Activated naive CD8-positive, alpha-beta T cell treated with anti-CD3 and anti-CD28 coated beads for 36 hours (primary cell): ENCODE data around the gene ZNF688. TPM values are rescaled to one million over a fixed set of nuclear protein-coding genes. Genes with fewer than 3 reads are reported as not detected.
"Not testable (repeated sequence)": the region's sequence is repeated elsewhere in the genome, so short reads cannot be mapped to it uniquely, and the experiment has no call there.

Source experiments
- DNase-seq: peaks from one replicate; pipeline ENCODE4 v3.0.0; 2021
- H3K27ac Mint-ChIP-seq: one replicate; pipeline ENCODE4 v1.8.0; 2022; ENCODE audit warnings: mild to moderate bottlenecking, moderate library complexity, mixed read lengths
- H3K27me3 Mint-ChIP-seq: one replicate; pipeline ENCODE4 v1.8.0; 2022; ENCODE audit warnings: mild to moderate bottlenecking, mixed read lengths
- H3K36me3 Mint-ChIP-seq: one replicate; pipeline ENCODE4 v1.8.0; 2021; ENCODE audit warnings: mild to moderate bottlenecking, mixed read lengths
- H3K4me1 Mint-ChIP-seq: one replicate; pipeline ENCODE4 v1.8.0; 2021; ENCODE audit warnings: mixed read lengths
- H3K4me3 Mint-ChIP-seq: one replicate; pipeline ENCODE4 v1.8.0; 2022; ENCODE audit warnings: mild to moderate bottlenecking, moderate library complexity, mixed read lengths
- H3K9me3 Mint-ChIP-seq: one replicate; pipeline ENCODE4 v1.8.0; 2022; ENCODE audit warnings: mixed read lengths
- total RNA-seq, 2 experiments: library from RNA; stranded (reverse); gene quantifications; one replicate each; pipeline ENCODE4 v1.2.3, GENCODE V29; 2021

ZNF688 gene
- total RNA-seq, 2 experiments from 2014 or later = 7.1 to 7.6 TPM

- H3K27ac Mint-ChIP-seq = peak overlapping the region; percentile 77
- no peak overlapping the region for H3K4me3 Mint-ChIP-seq
- H3K9me3 Mint-ChIP-seq = no peaks in the 10 kb centered on the region
- H3K36me3 Mint-ChIP-seq = peaks cover 35% of the 10 kb centered on the region
- peaks cover 4% of the 10 kb centered on the region for H3K27me3 Mint-ChIP-seq
- DNase-seq = no peak
- peaks cover 51% of the 10 kb centered on the region for H3K4me1 Mint-ChIP-seq
These were observed 16.8 kb downstream of the ZNF688 start for GRCh38 chr16:30554557-30555314.

- Mint-ChIP-seq H3K4me1 (peaks cover 46% of the 10 kb centered on the region), H3K4me3 (no peak overlapping the region)
These were observed 18.1 kb downstream of the ZNF688 start for GRCh38 chr16:30553393-30553899.

GRCh38 chr16:30552956-30553355 is 18.6 kb downstream of the ZNF688 start:
- no peaks in the 10 kb centered on the region for H3K9me3 Mint-ChIP-seq
- peak overlapping the region; percentile 93 for H3K27ac Mint-ChIP-seq
- DNase-seq = no peak
- no peaks in the 10 kb centered on the region for H3K27me3 Mint-ChIP-seq
- no peak overlapping the region for H3K4me3 Mint-ChIP-seq
- peaks cover 35% of the 10 kb centered on the region for H3K36me3 Mint-ChIP-seq
- peaks cover 46% of the 10 kb centered on the region for H3K4me1 Mint-ChIP-seq

More at GRCh38 chr16:30553393-30553899, 18.1 kb downstream of the ZNF688 start:
- DNase-seq = no peak
- peaks cover 35% of the 10 kb centered on the region for H3K36me3 Mint-ChIP-seq
- peak overlapping the region; percentile 93 for H3K27ac Mint-ChIP-seq
- no peaks in the 10 kb centered on the region for H3K9me3 Mint-ChIP-seq
- no peaks in the 10 kb centered on the region for H3K27me3 Mint-ChIP-seq

- no peaks in the 10 kb centered on the region for H3K9me3 Mint-ChIP-seq
- DNase-seq = peak; percentile 55
- peaks cover 45% of the 10 kb centered on the region for H3K4me1 Mint-ChIP-seq
- peak overlapping the region; percentile 93 for H3K27ac Mint-ChIP-seq
- H3K4me3 Mint-ChIP-seq = peak overlapping the region; percentile 55
- H3K27me3 Mint-ChIP-seq = no peaks in the 10 kb centered on the region
- peaks cover 30% of the 10 kb centered on the region for H3K36me3 Mint-ChIP-seq
These were observed 19.7 kb downstream of the ZNF688 start for GRCh38 chr16:30551781-30552180.

GRCh38 chr16:30548416-30549253 is 22.9 kb downstream of the ZNF688 start:
- H3K4me3 Mint-ChIP-seq = no peak overlapping the region
- peaks cover 31% of the 10 kb centered on the region for H3K4me1 Mint-ChIP-seq
- no peaks in the 10 kb centered on the region for H3K27me3 Mint-ChIP-seq
- H3K9me3 Mint-ChIP-seq = no peaks in the 10 kb centered on the region
- peaks cover 15% of the 10 kb centered on the region for H3K36me3 Mint-ChIP-seq
- DNase-seq = no peak
- no peak overlapping the region for H3K27ac Mint-ChIP-seq

GRCh38 chr16:30546115-30546514 is 25.4 kb downstream of the ZNF688 start:
- Mint-ChIP-seq H3K27ac (no peak overlapping the region), H3K4me1 (peaks cover 7% of the 10 kb centered on the region), H3K4me3 (no peak overlapping the region), H3K27me3 (no peaks in the 10 kb centered on the region), H3K9me3 (no peaks in the 10 kb centered on the region), H3K36me3 (peaks cover 2% of the 10 kb centered on the region)
- DNase-seq = no peak

GRCh38 chr16:30543067-30543466 is 28.4 kb downstream of the ZNF688 start:
- H3K4me3 Mint-ChIP-seq = no peak overlapping the region
- H3K27me3 Mint-ChIP-seq = no peaks in the 10 kb centered on the region
- no peak for DNase-seq
- H3K9me3 Mint-ChIP-seq = no peaks in the 10 kb centered on the region
- H3K36me3 Mint-ChIP-seq = peaks cover 6% of the 10 kb centered on the region
- H3K4me1 Mint-ChIP-seq = no peaks in the 10 kb centered on the region
- no peak overlapping the region for H3K27ac Mint-ChIP-seq

- Mint-ChIP-seq H3K4me3 (no peak overlapping the region), H3K9me3 (no peaks in the 10 kb centered on the region), H3K27me3 (no peaks in the 10 kb centered on the region), H3K36me3 (peaks cover 20% of the 10 kb centered on the region), H3K4me1 (peaks cover 10% of the 10 kb centered on the region), H3K27ac (no peak overlapping the region)
- no peak for DNase-seq
These were observed 29.8 kb downstream of the ZNF688 start for GRCh38 chr16:30541502-30542329.

GRCh38 chr16:30540916-30541464 is 30.5 kb downstream of the ZNF688 start:
- H3K4me1 Mint-ChIP-seq = peaks cover 17% of the 10 kb centered on the region
- H3K36me3 Mint-ChIP-seq = peaks cover 25% of the 10 kb centered on the region
- not testable (repeated sequence) for H3K27me3 Mint-ChIP-seq, H3K9me3 Mint-ChIP-seq, DNase-seq, H3K27ac Mint-ChIP-seq, H3K4me3 Mint-ChIP-seq

GRCh38 chr16:30539986-30540526 is 31.5 kb downstream of the ZNF688 start:
- not testable (repeated sequence) for H3K9me3 Mint-ChIP-seq, H3K27me3 Mint-ChIP-seq, DNase-seq, H3K4me3 Mint-ChIP-seq, H3K27ac Mint-ChIP-seq
- H3K36me3 Mint-ChIP-seq = peaks cover 28% of the 10 kb centered on the region
- peaks cover 17% of the 10 kb centered on the region for H3K4me1 Mint-ChIP-seq

GRCh38 chr16:30539000-30539964 is 32.2 kb downstream of the ZNF688 start:
- Mint-ChIP-seq H3K4me3 (no peak overlapping the region), H3K4me1 (peaks cover 17% of the 10 kb centered on the region), H3K36me3 (peaks cover 31% of the 10 kb centered on the region), H3K27ac (no peak overlapping the region), H3K27me3 (no peaks in the 10 kb centered on the region), H3K9me3 (no peaks in the 10 kb centered on the region)
- no peak for DNase-seq

GRCh38 chr16:30536391-30537024 is 35.0 kb downstream of the ZNF688 start:
- DNase-seq, H3K27me3 Mint-ChIP-seq, H3K9me3 Mint-ChIP-seq: not testable (repeated sequence)
- H3K27ac Mint-ChIP-seq = peak overlapping the region; percentile 99
- peak overlapping the region; percentile 98 for H3K4me3 Mint-ChIP-seq
- peaks cover 36% of the 10 kb centered on the region for H3K36me3 Mint-ChIP-seq
- H3K4me1 Mint-ChIP-seq = peaks cover 22% of the 10 kb centered on the region

GRCh38 chr16:30535777-30536190 is 35.7 kb downstream of the ZNF688 start:
- Mint-ChIP-seq H3K4me1 (peaks cover 24% of the 10 kb centered on the region), H3K36me3 (peaks cover 36% of the 10 kb centered on the region), H3K27ac (peak overlapping the region; percentile 99), H3K4me3 (peak overlapping the region; percentile 98), H3K9me3 (no peaks in the 10 kb centered on the region), H3K27me3 (no peaks in the 10 kb centered on the region)
- DNase-seq = peak; percentile 70
